GM23338 (cell line): ENCODE results near the gene GART. TPM values are rescaled to one million over a fixed set of nuclear protein-coding genes. Genes with fewer than 3 reads are reported as not detected.

Source experiments
- ATAC-seq: fragments of 200-7000 bp; cut with Tn5 transposase; 3 replicates; pipeline ENCODE4 v1.9.1; 2020
- DNase-seq: peaks from one replicate; pipeline ENCODE4 v3.0.0-alpha.2; 2015; ENCODE audit warnings: low spot score
- H2AFZ ChIP-seq: fragments of 200-600 bp; sonication (generic); 2 replicates; pipeline ENCODE4 v1.8.0; 2016; ENCODE audit warnings: antibody characterized with exemption, mild to moderate bottlenecking, moderate library complexity
- H3F3A ChIP-seq: fragments of 200-600 bp; sonication (generic); replicated peaks from 2 replicates; pipeline ENCODE4 v1.8.0; 2017; ENCODE audit warnings: antibody characterized with exemption, mixed run types, low read depth
- H3K27ac ChIP-seq: fragments of 200-600 bp; sonication (generic); 2 replicates; pipeline ENCODE4 v1.6.1; 2016; ENCODE audit warnings: low read depth
- H3K27me3 ChIP-seq: fragments of 200-600 bp; sonication (generic); 2 replicates; pipeline ENCODE4 v1.8.0; 2016; ENCODE audit warnings: mild to moderate bottlenecking, mixed run types, moderate library complexity; ENCODE audit not compliant: insufficient read depth
- H3K36me3 ChIP-seq: fragments of 200-600 bp; sonication (generic); 2 replicates; pipeline ENCODE4 v1.8.0; 2016; ENCODE audit warnings: mild to moderate bottlenecking; ENCODE audit not compliant: insufficient read depth
- H3K4me1 ChIP-seq: fragments of 200-600 bp; sonication (generic); 2 replicates; pipeline ENCODE4 v1.8.0; 2016; ENCODE audit warnings: mild to moderate bottlenecking, moderate library complexity; ENCODE audit not compliant: insufficient read depth
- H3K4me2 ChIP-seq: fragments of 200-600 bp; sonication (generic); 2 replicates; pipeline ENCODE4 v1.7.1; 2017; ENCODE audit warnings: mixed run types
- H3K4me3 ChIP-seq: fragments of 200-600 bp; sonication (generic); 2 replicates; pipeline ENCODE4 v1.6.1; 2016; ENCODE audit warnings: mixed run types
- H3K79me2 ChIP-seq: fragments of 200-600 bp; sonication (generic); replicated peaks from 2 replicates; pipeline ENCODE4 v1.8.0; 2017; ENCODE audit warnings: mild to moderate bottlenecking; ENCODE audit not compliant: insufficient read depth
- H3K9me2 ChIP-seq: fragments of 200-600 bp; sonication (generic); 2 replicates; pipeline ENCODE4 v1.8.0; 2017; ENCODE audit not compliant: insufficient read depth
- H4K20me1 ChIP-seq: fragments of 200-600 bp; sonication (generic); replicated peaks from 2 replicates; pipeline ENCODE4 v1.8.0; 2017; ENCODE audit warnings: mild to moderate bottlenecking; ENCODE audit not compliant: insufficient read depth
- H3K27ac Mint-ChIP-seq: 2 replicates; pipeline ENCODE4 v1.8.0; 2020; ENCODE audit warnings: inconsistent platforms, mild to moderate bottlenecking, moderate library complexity, mixed read lengths
- H3K27me3 Mint-ChIP-seq: 3 replicates; pipeline ENCODE4 v1.8.0; 2022; ENCODE audit warnings: low read depth, mild to moderate bottlenecking, moderate library complexity, mixed read lengths, inconsistent platforms; ENCODE audit not compliant: insufficient read depth, poor library complexity
- H3K36me3 Mint-ChIP-seq: 3 replicates; pipeline ENCODE4 v1.8.0; 2021; ENCODE audit warnings: low read depth, mild to moderate bottlenecking, inconsistent platforms, moderate library complexity, mixed read lengths
- H3K4me1 Mint-ChIP-seq: 3 replicates; pipeline ENCODE4 v1.8.0; 2020; ENCODE audit warnings: mild to moderate bottlenecking, inconsistent platforms, mixed read lengths
- H3K4me3 Mint-ChIP-seq: 3 replicates; pipeline ENCODE4 v1.8.0; 2021; ENCODE audit warnings: moderate library complexity, mild to moderate bottlenecking, inconsistent platforms, mixed read lengths
- H3K9me3 Mint-ChIP-seq: 3 replicates; pipeline ENCODE4 v1.8.0; 2020; ENCODE audit warnings: moderate library complexity, mild to moderate bottlenecking, inconsistent platforms, mixed read lengths
- CREB1 ChIP-seq: fragments of 250-450 bp; sonication (Bioruptor Pico); IDR thresholded peaks from 2 replicates; pipeline ENCODE4 v1.5.0; 2020; ENCODE audit warnings: low read depth, mild to moderate bottlenecking, moderate library complexity
- EZH2 ChIP-seq: fragments of 200-600 bp; sonication (generic); IDR thresholded peaks from one replicate; pipeline ENCODE4 v1.8.0; 2017; ENCODE audit warnings: antibody characterized with exemption, mild to moderate bottlenecking, low read depth; ENCODE audit not compliant: unreplicated experiment
- EZH2phosphoT487 ChIP-seq: fragments of 200-600 bp; sonication (generic); IDR thresholded peaks from one replicate; pipeline ENCODE4 v1.8.1; 2018; ENCODE audit warnings: antibody characterized with exemption; ENCODE audit not compliant: unreplicated experiment
- JUNB ChIP-seq: IDR thresholded peaks from one replicate; pipeline ENCODE4 v1.6.1; 2016; ENCODE audit warnings: antibody characterized with exemption; ENCODE audit not compliant: unreplicated experiment
- NANOG ChIP-seq: IDR thresholded peaks from 2 replicates; pipeline ENCODE4 v1.6.1; 2016; ENCODE audit warnings: antibody characterized with exemption, borderline replicate concordance
- POLR2AphosphoS5 ChIP-seq: IDR thresholded peaks from 2 replicates; pipeline ENCODE4 v1.6.1; 2016; ENCODE audit warnings: antibody characterized with exemption, low read depth
- STAT1 ChIP-seq: IDR thresholded peaks from one replicate; pipeline ENCODE4 v1.6.1; 2016; ENCODE audit warnings: antibody characterized with exemption; ENCODE audit not compliant: unreplicated experiment
- ZNF114 ChIP-seq: fragments of 250-450 bp; sonication (Bioruptor Pico); IDR thresholded peaks from 2 replicates; pipeline ENCODE4 v1.5.0; 2020; ENCODE audit warnings: mild to moderate bottlenecking, moderate library complexity
- ZNF331 ChIP-seq: fragments of 250-450 bp; sonication (Bioruptor Pico); IDR thresholded peaks from 2 replicates; pipeline ENCODE4 v1.5.0; 2020; ENCODE audit warnings: low read depth, mild to moderate bottlenecking, moderate library complexity
- polyA plus RNA-seq: library from polyadenylated mRNA; unstranded; fragments of >200 nt; fragmentation: Nextera tagmentation; extraction: Ambion mirVana; gene quantifications from 2 replicates; pipeline ENCODE4 v1.2.1, GENCODE V29; 2016
- total RNA-seq: library from RNA; depleted of rRNA; stranded (reverse); fragments of >200 nt; shearing (Covaris generic); gene quantifications from 2 replicates; pipeline ENCODE4 v1.2.3, GENCODE V29; 2014
- TF ChIP-seq, protein P1 (sequence below): fragments of 250-450 bp; sonication (Bioruptor Pico); IDR thresholded peaks from 2 replicates; pipeline ENCODE4 v1.5.0; 2020; ENCODE audit warnings: mild to moderate bottlenecking, moderate library complexity
- TF ChIP-seq, protein P2 (sequence below): IDR thresholded peaks from 2 replicates; pipeline ENCODE4 v1.6.1; 2016; ENCODE audit warnings: antibody characterized with exemption
- TF ChIP-seq, protein P3 (sequence below), 2 experiments: fragments of 200-600 bp in 1 of 2; sonication (generic) in 1 of 2; conservative IDR thresholded peaks; 2 replicates each; pipeline versions ENCODE4 v1.5.1 to v1.6.1; 2016 to 2017; ENCODE audit warnings: antibody characterized with exemption in 2 of 2, low read depth in 2 of 2, mild to moderate bottlenecking in 2 of 2, moderate library complexity in 1 of 2
- TF ChIP-seq, protein P4 (sequence below): IDR thresholded peaks from one replicate; pipeline ENCODE4 v1.6.1; 2018; ENCODE audit warnings: antibody characterized with exemption; ENCODE audit not compliant: unreplicated experiment

GART gene
- total and polyA plus RNA-seq, 2 experiments from 2014 or later: 87.6 to 224 TPM

DNA sequence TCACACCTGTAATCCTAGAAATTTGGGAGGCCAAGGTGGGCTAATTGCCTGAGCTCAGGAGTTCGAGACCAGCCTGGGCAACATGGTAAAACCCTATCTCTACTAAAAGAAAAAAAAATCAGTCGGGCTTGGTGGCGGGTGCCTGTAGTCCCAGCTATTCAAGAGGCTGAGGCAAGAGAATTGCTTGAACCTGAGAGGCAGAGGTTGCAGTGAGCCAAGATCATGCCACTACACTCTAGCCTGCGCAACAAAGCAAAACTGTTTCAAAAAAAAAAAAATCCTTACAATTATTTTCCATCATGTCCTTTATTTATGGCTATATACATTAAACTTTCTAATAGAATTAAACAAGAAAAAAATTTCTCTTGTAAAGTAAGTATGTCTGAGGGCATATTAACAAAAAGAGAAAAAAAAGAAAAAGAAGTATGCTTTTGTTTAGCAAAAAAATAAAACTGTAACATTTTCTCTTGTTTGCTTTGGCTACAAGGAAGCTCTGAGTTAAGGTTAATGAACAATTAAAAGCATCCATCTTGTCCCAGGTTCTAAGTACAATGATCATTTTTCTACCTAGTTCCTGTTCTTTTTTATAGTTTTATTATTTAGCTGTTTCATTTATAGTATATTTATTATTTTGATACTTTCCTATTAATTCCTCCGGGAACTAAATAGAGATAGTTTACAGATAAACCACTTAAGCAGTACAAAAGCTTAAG, 80.2 kb downstream of the GART start:
- peaks cover 8% of the 10 kb centered on the region; the same call in 1 of the 2 replicates for H3K4me1 ChIP-seq
- Mint-ChIP-seq H3K4me1 (peaks cover 2% of the 10 kb centered on the region; the same call in 2 of the 3 replicates), H3K36me3 (no peaks in the 10 kb centered on the region), H3K27ac (no peak overlapping the region), H3K27me3 (no peaks in the 10 kb centered on the region), H3K9me3 (no peaks in the 10 kb centered on the region), H3K4me3 (no peak overlapping the region)
- DNase-seq (no peak), ATAC-seq (no peak)
- no peak overlapping the region for H2AFZ ChIP-seq
- no peaks in the 10 kb centered on the region for H3K27me3 ChIP-seq
- TF ChIP-seq CREB1 (CRISPR knock-in tag) (no peak), ZNF331 (no peak), NANOG (no peak), EZH2 (no peak), EZH2phosphoT487 (no peak), STAT1 (no peak), ZNF114 (CRISPR knock-in tag) (no peak), JUNB (no peak), POLR2AphosphoS5 (no peak)
- TF ChIP-seq, protein P1, sequence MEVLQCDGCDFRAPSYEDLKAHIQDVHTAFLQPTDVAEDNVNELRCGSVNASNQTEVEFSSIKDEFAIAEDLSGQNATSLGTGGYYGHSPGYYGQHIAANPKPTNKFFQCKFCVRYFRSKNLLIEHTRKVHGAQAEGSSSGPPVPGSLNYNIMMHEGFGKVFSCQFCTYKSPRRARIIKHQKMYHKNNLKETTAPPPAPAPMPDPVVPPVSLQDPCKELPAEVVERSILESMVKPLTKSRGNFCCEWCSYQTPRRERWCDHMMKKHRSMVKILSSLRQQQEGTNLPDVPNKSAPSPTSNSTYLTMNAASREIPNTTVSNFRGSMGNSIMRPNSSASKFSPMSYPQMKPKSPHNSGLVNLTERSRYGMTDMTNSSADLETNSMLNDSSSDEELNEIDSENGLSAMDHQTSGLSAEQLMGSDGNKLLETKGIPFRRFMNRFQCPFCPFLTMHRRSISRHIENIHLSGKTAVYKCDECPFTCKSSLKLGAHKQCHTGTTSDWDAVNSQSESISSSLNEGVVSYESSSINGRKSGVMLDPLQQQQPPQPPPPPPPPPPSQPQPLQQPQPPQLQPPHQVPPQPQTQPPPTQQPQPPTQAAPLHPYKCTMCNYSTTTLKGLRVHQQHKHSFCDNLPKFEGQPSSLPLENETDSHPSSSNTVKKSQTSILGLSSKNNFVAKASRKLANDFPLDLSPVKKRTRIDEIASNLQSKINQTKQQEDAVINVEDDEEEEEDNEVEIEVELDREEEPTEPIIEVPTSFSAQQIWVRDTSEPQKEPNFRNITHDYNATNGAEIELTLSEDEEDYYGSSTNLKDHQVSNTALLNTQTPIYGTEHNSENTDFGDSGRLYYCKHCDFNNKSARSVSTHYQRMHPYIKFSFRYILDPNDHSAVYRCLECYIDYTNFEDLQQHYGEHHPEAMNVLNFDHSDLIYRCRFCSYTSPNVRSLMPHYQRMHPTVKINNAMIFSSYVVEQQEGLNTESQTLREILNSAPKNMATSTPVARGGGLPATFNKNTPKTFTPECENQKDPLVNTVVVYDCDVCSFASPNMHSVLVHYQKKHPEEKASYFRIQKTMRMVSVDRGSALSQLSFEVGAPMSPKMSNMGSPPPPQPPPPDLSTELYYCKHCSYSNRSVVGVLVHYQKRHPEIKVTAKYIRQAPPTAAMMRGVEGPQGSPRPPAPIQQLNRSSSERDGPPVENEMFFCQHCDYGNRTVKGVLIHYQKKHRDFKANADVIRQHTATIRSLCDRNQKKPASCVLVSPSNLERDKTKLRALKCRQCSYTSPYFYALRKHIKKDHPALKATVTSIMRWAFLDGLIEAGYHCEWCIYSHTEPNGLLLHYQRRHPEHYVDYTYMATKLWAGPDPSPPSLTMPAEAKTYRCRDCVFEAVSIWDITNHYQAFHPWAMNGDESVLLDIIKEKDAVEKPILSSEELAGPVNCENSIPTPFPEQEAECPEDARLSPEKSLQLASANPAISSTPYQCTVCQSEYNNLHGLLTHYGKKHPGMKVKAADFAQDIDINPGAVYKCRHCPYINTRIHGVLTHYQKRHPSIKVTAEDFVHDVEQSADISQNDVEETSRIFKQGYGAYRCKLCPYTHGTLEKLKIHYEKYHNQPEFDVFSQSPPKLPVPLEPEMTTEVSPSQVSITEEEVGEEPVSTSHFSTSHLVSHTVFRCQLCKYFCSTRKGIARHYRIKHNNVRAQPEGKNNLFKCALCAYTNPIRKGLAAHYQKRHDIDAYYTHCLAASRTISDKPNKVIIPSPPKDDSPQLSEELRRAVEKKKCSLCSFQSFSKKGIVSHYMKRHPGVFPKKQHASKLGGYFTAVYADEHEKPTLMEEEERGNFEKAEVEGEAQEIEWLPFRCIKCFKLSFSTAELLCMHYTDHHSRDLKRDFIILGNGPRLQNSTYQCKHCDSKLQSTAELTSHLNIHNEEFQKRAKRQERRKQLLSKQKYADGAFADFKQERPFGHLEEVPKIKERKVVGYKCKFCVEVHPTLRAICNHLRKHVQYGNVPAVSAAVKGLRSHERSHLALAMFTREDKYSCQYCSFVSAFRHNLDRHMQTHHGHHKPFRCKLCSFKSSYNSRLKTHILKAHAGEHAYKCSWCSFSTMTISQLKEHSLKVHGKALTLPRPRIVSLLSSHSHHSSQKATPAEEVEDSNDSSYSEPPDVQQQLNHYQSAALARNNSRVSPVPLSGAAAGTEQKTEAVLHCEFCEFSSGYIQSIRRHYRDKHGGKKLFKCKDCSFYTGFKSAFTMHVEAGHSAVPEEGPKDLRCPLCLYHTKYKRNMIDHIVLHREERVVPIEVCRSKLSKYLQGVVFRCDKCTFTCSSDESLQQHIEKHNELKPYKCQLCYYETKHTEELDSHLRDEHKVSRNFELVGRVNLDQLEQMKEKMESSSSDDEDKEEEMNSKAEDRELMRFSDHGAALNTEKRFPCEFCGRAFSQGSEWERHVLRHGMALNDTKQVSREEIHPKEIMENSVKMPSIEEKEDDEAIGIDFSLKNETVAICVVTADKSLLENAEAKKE (CRISPR knock-in tag): no peak
- TF ChIP-seq, protein P2, sequence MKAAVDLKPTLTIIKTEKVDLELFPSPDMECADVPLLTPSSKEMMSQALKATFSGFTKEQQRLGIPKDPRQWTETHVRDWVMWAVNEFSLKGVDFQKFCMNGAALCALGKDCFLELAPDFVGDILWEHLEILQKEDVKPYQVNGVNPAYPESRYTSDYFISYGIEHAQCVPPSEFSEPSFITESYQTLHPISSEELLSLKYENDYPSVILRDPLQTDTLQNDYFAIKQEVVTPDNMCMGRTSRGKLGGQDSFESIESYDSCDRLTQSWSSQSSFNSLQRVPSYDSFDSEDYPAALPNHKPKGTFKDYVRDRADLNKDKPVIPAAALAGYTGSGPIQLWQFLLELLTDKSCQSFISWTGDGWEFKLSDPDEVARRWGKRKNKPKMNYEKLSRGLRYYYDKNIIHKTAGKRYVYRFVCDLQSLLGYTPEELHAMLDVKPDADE: no peak
- TF ChIP-seq, protein P3, sequence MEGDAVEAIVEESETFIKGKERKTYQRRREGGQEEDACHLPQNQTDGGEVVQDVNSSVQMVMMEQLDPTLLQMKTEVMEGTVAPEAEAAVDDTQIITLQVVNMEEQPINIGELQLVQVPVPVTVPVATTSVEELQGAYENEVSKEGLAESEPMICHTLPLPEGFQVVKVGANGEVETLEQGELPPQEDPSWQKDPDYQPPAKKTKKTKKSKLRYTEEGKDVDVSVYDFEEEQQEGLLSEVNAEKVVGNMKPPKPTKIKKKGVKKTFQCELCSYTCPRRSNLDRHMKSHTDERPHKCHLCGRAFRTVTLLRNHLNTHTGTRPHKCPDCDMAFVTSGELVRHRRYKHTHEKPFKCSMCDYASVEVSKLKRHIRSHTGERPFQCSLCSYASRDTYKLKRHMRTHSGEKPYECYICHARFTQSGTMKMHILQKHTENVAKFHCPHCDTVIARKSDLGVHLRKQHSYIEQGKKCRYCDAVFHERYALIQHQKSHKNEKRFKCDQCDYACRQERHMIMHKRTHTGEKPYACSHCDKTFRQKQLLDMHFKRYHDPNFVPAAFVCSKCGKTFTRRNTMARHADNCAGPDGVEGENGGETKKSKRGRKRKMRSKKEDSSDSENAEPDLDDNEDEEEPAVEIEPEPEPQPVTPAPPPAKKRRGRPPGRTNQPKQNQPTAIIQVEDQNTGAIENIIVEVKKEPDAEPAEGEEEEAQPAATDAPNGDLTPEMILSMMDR (conservative IDR thresholded peaks at IDR 0.05; ENCODE audit: low read depth in 2 of 2): no peak
- TF ChIP-seq, protein P4, sequence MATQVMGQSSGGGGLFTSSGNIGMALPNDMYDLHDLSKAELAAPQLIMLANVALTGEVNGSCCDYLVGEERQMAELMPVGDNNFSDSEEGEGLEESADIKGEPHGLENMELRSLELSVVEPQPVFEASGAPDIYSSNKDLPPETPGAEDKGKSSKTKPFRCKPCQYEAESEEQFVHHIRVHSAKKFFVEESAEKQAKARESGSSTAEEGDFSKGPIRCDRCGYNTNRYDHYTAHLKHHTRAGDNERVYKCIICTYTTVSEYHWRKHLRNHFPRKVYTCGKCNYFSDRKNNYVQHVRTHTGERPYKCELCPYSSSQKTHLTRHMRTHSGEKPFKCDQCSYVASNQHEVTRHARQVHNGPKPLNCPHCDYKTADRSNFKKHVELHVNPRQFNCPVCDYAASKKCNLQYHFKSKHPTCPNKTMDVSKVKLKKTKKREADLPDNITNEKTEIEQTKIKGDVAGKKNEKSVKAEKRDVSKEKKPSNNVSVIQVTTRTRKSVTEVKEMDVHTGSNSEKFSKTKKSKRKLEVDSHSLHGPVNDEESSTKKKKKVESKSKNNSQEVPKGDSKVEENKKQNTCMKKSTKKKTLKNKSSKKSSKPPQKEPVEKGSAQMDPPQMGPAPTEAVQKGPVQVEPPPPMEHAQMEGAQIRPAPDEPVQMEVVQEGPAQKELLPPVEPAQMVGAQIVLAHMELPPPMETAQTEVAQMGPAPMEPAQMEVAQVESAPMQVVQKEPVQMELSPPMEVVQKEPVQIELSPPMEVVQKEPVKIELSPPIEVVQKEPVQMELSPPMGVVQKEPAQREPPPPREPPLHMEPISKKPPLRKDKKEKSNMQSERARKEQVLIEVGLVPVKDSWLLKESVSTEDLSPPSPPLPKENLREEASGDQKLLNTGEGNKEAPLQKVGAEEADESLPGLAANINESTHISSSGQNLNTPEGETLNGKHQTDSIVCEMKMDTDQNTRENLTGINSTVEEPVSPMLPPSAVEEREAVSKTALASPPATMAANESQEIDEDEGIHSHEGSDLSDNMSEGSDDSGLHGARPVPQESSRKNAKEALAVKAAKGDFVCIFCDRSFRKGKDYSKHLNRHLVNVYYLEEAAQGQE: no peak
- no peak overlapping the region for H3K4me3 ChIP-seq
- no peaks in the 10 kb centered on the region; the same call in 1 of the 2 replicates for H3K36me3 ChIP-seq
- no peaks in the 10 kb centered on the region for H3F3A ChIP-seq
- H4K20me1 ChIP-seq: no peaks in the 10 kb centered on the region; the same call in 1 of the 2 replicates
- no peaks in the 10 kb centered on the region for H3K79me2 ChIP-seq
- no peaks in the 10 kb centered on the region for H3K9me2 ChIP-seq
- no peak overlapping the region for H3K4me2 ChIP-seq
- no peak overlapping the region for H3K27ac ChIP-seq
